ENCODE results near the gene MARCO.

The MARCO gene, protein sequence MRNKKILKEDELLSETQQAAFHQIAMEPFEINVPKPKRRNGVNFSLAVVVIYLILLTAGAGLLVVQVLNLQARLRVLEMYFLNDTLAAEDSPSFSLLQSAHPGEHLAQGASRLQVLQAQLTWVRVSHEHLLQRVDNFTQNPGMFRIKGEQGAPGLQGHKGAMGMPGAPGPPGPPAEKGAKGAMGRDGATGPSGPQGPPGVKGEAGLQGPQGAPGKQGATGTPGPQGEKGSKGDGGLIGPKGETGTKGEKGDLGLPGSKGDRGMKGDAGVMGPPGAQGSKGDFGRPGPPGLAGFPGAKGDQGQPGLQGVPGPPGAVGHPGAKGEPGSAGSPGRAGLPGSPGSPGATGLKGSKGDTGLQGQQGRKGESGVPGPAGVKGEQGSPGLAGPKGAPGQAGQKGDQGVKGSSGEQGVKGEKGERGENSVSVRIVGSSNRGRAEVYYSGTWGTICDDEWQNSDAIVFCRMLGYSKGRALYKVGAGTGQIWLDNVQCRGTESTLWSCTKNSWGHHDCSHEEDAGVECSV

GRCh38 chr2:118942031-118942430 lies at the start of gene MARCO:
MARCO (plus strand) TSS chr2:118942194; CDS start chr2:118942301, 107 bp downstream.
- no peak for DNase-seq

- DNase-seq: no peak
These were observed 48.9 kb upstream of the MARCO start for GRCh38 chr2:118893100-118893499.

DNA sequence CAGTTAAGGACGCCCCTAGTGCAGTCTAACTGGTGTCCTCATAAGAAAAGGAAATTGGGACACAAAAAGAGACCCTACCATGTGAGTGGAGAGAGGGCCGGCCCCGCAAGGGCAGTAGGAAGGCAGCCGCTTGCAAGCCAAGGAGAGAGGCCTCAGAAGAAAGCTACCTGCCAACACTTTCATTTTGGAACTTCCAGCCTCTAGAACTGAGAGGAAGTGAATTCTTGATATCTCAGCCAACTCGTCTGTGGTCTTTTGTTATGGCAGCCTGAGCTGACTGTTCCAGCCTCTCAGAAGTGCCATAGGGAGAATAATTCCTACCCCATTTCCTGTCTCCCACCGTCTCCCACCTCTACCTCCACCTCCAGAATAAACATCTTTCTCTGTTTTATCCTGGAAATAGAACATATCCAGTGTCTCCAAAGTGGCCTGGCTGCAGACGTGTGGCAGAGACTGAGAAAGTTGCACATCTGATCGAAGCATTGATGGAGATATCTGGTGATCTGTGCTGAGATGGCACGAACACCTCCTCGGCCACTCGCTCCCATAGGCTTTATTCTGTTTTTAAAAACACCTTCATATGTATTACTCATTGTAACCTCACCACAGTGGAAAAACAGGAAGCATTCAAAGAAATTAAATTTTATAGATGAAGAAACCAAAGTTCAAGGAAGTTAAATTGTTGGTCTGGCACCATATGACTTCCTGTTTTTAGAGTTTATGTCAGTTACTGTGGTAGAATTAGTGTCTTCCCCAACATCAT lies 39.5 kb upstream of the MARCO start:
- no peak for DNase-seq

GRCh38 chr2:118903029-118903351 lies 39.0 kb upstream of the MARCO start:
- DNase-seq: no peak

DNA sequence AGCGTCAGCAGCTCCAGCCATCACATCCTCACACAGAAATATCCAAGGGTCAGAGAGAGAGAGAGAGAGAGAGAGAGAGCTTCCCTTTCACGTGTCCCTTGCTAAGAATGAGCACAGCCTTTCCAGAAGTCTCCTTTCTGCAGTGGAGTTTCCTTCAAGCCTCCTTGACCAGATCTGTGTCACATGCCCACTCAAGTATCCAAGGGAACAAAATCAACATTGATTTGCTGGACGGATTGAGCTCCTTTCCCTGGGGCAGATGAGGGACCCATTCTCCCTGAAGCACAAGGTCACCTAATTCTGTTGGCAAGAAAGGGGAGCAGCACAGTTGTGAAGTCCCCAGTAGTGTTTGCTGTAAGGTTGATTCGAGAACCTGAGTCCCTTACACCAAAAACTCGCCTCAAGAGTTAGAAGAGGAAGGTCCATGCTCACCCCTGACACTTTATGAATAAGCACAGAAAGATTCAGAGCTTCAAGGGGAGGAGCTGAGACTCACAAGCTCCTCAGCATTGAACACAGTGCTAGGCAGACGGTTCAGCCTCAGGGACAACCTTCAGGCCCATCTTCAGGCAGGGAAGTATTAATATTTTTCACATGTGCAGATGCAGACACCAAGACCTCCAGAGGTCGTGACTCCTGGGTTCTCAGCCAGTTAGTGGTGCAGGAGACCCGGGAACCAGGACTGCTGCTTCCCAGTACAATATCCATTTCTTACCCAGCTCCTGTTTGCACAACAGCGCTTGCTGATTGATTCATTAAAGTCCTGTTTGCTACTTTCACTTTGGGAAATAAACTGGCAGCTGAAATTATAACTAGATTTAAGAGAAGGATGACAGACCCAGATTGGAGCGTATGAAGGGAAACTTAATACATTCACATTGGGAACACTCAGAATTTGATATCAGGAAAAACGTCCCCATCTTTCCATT lies 38.2 kb upstream of the MARCO start:
- DNase-seq: no peak

- DNase-seq: no peak
These were observed 36.8 kb upstream of the MARCO start for GRCh38 chr2:118905206-118905605.

DNA sequence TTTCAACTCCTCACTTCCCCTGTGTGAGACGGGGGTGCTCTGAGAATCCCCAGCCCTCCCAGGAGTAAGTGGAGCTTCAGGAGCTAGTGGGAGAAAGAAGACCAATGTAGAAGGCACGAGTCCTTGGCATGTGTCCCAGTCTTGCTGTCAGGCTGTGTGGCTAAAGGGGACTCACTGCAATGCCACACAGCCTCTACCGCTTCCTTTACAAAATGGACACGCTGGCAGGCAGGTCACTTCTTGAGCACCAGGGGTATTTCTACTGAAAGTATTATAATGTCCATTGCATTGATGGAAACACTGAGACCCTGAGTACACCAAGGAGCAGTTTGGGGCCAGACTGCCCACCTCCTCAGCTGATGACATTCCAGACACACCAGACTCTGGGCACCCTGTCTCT lies 35.8 kb upstream of the MARCO start:
- DNase-seq: no peak

GRCh38 chr2:118907759-118908158 lies 34.2 kb upstream of the MARCO start:
- no peak for DNase-seq

GRCh38 chr2:118909191-118909590 lies 32.8 kb upstream of the MARCO start:
- no peak for DNase-seq

GRCh38 chr2:118911166-118911856 lies 30.7 kb upstream of the MARCO start:
- no peak for DNase-seq

DNA sequence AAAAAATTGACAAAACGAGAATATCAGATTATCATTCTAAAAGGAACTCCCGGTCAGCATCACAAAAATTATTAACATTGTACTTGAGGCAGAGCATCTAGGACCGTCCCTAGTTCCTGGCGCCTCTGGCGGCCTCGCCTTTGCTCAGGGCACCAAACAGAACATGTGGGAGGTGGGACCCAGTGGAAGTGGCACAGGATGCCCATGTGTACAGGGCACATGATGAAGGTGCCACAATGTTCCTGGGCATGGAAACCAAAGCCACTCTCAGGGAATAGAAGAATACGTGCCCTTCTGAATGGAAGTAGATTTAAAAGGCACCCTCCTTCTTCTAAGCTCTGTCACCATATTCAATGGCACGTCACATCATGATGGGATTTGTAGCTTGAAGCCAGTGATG lies 30.1 kb upstream of the MARCO start:
- no peak for DNase-seq

DNA sequence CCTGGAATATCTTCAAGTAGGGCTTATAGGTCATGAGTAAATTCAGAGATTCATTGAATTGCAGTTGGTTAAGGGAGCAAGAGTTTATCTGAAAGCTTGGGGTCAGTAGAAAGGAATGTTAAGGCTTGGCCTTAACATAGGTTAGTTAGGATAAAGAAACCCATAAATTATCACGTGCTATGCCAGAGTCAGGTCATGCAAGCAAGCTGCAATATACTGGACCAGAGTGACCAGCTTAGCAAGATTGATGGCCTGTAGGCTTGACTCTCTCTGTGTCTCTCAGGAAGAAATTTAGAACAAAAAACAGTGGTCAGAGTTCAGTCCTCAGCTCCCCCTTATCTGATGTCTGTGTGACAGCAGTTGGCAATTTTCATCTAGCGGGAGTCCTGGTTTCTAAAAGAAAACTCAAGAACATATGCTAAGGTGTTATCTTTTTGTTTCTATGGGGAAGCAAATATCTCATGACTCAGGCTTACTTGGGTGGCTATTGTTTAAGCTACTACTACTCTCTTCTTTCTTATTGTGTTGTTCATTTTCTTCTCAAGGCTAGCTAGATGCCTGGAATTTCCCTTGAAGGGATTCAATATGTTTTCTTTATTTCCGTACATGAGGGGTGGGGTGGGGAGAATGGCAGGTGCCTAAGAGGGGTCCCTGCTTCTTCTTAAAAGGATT lies 28.7 kb upstream of the MARCO start:
- DNase-seq: no peak

DNA sequence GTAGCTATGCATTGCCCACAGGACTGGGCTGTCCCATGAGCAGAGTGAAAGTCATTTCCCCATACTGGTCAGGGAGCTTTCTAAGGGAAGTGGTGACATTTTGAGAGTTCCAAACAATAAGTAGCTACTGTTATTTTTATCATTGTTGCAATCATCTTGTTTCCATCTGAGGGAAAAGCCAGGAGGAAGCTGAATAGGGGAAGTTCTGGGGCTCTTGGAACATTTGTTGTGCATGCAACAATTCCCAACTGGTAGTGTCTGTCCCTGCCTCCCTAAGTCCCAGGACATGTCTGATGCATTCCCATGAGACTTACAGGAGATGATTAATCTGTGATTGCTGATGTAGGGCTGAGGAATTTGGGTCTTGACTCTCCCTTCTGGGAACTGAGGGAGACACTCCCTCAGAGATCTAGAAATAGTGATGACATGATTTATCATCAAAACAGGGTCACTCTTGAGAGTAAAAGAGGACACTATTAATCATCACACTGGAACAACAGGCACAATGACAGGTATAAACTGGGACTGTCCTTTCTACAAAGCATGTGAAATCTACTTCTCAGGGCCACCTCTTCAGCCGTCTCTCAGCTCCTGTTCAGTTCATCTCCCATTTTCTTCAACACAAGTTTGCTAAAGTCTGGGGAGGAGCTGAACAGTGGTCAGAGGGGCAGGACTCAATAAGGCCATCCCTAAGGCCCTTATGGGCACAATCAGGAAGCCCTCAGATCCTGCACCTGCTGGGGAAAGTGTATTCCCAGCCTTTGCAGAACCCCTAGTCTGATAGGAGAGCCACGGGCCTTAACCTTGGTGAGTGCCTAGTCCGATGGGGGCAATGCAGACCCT lies 28.0 kb upstream of the MARCO start:
- DNase-seq: no peak

GRCh38 chr2:118914721-118915453 lies 27.1 kb upstream of the MARCO start:
- peak; percentile 7 to 68 for DNase-seq

GRCh38 chr2:118918017-118918416 lies 24.0 kb upstream of the MARCO start:
- no peak for DNase-seq

DNA sequence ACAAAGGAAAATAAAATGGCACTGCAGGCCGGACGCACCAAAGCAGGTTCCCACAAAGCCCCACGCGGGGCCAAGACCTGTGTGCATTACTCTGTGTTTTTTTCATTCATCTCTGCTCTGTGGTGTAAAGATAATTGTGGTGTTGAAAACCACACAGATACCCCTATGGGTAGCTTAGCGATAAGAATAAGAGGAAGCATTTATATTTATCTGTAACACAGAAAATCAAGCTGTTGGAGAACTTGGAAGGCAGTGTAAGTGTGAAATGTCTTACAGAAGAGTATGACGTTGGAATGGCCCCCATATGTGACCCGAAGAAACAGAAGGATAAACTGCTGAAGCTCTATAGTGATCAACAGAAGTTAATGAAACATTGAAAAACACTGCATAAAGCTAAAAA lies 20.3 kb upstream of the MARCO start:
- no peak for DNase-seq

DNA sequence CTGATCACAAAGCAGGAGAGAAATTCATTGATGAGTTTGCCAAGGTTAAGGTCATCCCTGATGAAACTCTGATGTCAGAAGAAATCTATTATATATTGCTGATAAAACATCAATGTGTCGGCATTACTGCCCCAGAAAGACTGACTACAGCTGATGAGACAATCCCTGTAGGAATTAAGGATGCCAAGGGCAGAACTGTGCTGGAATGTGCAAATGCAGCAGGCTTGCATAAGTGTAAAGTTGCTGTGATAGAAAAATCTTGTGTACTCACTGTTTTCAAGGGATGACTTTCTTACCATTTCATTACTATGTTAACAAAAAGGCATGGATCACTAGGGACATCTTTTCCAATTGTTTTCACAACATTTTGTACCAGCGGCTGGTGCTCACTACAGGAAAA lies 19.7 kb upstream of the MARCO start:
- DNase-seq: no peak

DNA sequence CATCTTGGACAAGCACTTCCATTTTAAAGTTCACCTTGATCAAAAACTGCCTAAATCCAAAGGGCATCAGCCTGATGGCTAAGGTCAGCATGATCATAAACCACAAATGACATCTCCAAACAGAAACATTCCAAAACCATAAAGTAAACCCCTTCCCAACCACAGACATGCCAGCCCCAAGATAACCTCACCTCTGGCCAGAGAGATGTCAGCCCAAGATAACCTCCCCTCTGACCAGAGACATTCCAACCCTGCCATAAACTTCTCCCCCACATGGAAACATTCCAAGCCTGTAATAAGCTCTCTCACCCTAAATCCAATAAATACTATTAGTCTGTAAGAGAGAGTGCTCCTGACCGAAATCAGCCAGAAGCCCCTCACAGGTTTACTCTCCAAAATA lies 18.6 kb upstream of the MARCO start:
- DNase-seq: no peak

DNA sequence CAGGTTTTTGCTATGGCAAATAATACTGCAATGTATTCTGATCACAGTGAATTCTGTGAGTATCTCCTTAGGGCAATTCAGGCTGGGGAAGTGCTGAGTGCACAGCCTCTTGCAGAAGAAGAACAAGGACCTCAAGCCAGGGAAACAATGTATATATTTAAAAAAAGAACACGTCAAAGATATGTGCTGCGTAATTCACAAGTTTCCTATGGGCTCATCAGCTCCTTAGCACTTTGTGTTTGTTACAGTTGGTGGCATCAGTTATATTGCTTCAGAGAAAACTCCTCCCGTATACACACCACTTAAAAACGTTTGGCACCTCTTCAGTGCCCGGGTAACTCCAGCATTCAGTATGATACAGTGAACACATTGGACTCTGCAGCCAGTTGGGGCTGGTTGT lies 16.5 kb upstream of the MARCO start:
- DNase-seq: no peak

GRCh38 chr2:118925981-118926380 lies 16.0 kb upstream of the MARCO start:
- DNase-seq: no peak
